ENCODE results near the gene ASAH2.

DNA sequence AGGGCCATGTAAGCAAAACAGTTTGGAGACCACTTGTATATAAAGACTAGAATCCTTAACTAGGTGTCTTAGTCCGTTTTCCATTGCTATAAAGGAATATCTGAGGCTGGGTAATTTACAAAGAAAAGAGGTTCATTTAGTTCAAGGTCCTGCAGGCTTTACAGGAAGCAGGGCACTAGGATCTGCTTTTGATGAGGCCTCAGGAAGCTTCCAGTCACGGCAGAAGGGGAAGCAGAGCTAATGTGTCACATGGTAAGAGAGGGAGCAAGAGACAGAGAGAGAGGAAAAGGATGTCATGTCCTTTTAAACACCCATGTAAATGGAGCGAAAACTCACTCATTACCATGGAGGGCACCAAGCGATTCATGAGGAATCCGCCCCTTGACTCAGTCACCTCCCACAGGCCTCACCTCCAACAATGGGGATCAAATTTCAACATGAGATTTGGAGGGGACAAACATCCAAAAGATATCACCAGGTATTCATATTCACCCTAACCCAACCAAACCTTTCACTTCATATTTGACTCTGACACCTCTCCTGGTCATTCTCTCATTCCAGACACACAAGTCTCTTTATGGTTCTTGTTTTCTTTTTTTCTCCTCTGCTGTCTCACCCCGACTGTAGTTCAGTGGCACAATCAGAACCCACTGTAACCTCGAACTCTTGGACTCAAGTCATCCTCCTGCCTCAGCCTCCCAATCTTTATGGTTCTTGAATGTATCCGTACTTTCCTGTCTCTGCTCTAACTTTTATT is 30.1 kb upstream of the ASAH2 start:
- TF ChIP-seq SUZ12 (IDR thresholded peaks at IDR 0.05) (no peak), NFRKB (IDR thresholded peaks at IDR 0.05) (no peak), HDGF (IDR thresholded peaks at IDR 0.05; ENCODE audit: borderline replicate concordance) (no peak), ELF4 (IDR thresholded peaks at IDR 0.05) (no peak), TARDBP (IDR thresholded peaks at IDR 0.05) (no peak)
